Sciatic nerve (tissue), 2 donors: ENCODE measurements around the gene MYEOV. TPM values are rescaled to one million over a fixed set of nuclear protein-coding genes. Genes with fewer than 3 reads are reported as not detected.
A peak's percentile ranks its signal among the peaks of the same experiment; 100 is the strongest.

Source experiments
- ATAC-seq: fragments of 200-7000 bp; cut with Tn5 transposase; one replicate; pipeline ENCODE4 v1.9.1; 2020; ENCODE audit warnings: mild to moderate bottlenecking, moderate library complexity
- DNase-seq: peaks from one replicate; pipeline ENCODE4 v3.0.0-alpha.2; 2020; ENCODE audit warnings: low spot score
- intact Hi-C: fragments of 100-400 bp; cut with DNase I; formaldehyde crosslinking; loops from one replicate; pipeline ENCODE4 v1.14.2; 2022
- total RNA-seq: library from RNA; stranded (reverse); fragmentation: NEBNext Ultra II Directional; extraction: Animal tissue kit (Norgen Biotek cat#: 25700); gene quantifications from one replicate; pipeline ENCODE4 v1.2.1, GENCODE V29; 2021
- donor health status: DM: no; HTN: no; CAD: no.
- donor health status: DM: no; HTN: no; CAD: no.

Gene MYEOV
- total RNA-seq, 1 donor from 2014 or later: 1.2 TPM

DNA sequence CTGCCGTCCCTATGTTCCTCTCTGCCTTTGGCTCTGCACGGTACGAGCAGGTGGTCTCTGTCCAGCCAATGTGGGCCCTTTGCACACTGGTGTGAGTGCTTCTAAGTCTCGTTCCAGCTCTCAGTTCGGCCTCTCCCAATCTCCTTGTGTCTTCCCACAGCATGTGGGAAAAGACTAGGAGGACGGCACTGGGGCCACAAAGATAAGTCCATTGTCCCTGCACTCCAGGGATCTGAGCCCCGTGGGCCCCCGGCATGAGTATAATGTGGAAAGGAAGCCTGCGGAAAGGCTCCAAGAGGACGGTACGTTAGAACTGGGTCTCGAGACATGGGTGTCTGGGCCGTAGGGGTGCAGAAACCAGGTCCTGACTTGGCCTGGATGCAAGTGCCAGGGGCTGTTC, 16.4 kb downstream of the MYEOV start:
- intact Hi-C loops: no loop called here
- DNase-seq (no peak), ATAC-seq (no peak)

DNA sequence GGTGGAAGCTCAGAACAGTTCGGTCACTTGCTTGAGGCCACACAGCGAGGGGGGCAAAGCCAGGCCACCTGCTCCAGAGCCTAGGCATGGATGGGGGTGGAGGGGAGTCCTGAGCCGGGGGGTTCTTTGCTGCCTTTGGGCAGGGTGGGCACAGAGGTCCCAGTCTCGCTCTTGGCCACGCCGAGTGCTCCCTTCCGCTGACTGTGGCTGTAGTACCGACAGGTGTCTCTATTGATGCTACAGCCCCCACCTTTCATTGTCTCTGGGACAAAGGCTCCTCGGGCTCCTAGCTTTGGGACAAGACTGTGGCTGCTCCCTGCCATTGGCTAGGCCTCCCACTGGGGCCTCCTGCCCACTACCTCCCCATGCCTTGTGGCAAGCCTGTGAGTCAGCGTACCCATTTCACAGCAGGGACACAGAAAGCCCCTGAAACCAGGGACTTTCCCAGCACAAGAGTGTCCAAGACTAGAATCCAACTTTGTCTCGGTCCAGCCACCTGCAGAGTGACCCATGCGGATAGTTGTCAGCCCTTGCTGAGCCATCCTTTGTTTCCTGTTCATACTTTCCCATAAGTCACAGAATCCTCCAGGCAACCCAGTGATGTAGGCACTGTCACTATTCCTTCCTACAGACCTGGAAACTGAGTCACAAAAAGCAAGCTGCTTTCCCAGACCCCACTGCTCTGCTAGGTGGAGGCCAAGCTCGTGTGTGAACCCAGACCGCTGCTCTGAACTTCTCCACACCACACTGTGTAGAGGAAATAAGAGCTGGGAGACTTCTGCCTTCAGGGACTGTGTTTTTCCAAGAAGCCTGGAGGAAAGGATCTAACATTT, 17.2 kb downstream of the MYEOV start:
- ATAC-seq: no peak
- intact Hi-C loops: no loop called here
- DNase-seq: no peak

DNA sequence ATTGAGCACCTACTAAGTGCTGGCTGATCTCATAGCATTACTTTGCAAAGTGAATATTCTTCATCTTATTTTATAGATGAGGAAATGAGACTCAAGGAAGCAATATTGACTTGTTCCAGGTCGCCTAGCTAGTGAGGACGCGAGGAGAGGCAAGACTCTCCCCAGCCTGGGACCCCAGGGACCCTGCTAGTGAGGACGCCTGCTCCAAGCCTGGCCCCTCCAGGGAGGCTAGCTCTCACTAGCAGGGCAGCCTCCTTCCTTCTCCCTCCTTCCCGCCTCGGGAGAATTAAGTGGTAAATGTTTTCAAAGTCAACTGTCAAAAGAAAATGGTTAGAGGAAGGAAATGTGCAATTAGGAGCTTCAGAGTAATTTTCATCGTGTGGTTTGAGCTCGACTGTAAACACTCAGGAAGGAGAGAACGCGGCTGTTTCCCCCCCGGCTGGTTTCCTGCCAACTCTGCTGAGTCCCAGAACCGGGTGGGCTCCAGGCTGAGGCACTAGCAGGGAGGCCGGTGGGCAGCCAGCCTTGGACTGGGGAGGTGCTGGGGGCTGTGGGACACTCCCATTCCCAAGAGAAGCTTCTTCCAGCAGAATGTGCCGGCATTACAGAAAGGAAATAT, 17.9 kb downstream of the MYEOV start:
- DNase-seq (no peak), ATAC-seq (no peak)
- intact Hi-C loops: no loop called here

DNA sequence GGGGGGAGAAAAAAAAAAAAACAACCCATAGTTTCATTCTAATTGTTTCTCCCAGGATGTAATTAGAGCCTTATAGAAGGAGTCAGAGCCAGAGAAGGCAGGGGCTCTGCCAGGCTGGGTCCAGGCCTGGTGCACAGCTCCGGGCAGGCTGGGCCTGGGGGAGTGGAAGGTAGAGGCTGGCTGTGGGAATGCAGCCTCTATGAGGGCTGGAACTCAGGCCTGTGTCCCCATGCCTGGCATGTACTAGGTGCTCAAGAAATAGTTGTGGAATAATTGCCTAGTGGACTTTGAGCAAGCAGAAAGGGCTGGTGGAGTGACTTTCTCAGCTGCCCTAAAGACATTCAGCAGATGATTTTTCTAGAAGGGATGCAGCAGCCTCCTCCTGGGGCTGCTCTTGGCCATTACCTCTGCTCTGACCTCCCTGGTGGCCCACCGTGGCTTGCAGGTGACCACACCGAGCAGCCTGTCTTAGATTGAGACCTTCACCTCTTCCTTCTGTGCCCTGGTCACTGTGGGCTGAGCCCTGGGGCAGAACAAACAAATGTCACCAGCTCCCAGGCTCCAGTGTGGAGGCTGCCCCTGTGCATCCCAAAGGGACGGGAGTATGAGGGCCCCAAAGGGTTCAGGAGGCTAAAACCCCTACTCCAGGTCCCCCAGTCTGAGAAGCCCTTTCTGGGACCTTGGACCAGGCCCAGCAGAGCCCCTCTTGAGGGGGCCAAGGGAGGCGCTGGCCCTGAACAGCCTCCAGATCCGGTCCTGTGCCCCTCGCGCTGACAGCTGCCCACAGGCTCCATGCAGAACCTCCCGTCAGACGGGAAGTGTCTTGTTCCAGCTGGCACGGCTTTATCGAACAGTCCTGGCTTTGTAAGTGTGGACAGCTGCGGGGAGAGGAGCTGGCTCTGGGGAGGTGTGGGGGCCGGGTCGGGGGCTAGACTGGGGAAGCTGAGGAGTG, 18.8 kb downstream of the MYEOV start:
- peak; percentile 62 for ATAC-seq
- intact Hi-C loops: no loop called here

DNA sequence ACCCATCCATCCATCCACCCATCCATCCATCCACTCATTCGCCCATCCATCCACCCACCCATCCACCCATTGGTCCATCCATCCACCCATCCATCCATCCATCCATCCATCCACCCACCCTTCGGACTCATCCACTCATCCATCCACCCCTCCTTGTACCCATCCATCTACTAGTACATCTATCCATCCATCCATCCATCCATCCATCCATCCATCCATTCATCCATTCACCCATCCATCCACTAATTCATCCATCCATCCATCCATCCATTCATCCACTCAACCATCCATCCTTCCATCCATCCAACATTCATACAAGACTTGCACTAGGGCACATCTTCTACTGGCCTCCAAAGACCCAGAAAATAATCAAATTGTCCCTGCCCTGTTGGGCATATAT, 20.0 kb downstream of the MYEOV start:
- ATAC-seq (no peak), DNase-seq (no peak)
- intact Hi-C loops: no loop called here

More for the DNA sequence above, 18.8 kb downstream of the MYEOV start:
- no peak for DNase-seq

DNA sequence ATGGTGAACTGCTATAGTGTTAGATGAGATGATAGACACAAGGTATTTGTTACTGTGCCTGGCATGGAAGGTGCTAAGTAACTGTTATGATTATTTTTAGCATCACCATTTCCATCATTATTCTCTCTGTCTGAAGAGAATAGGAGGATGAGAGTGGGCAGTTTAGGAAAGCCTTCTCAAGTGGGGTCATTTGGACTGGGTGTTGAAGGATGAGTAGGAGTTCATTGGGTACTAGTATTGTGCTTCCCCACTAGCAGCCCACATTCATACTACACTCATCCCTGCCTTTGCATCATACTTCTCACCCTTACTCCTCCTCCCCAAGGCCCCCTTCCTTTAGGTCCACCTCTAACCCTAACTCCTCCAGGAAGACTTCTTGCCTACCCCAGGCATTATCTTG, 20.6 kb downstream of the MYEOV start:
- no peak for ATAC-seq
- no peak for DNase-seq
- intact Hi-C loops: no loop called here

DNA sequence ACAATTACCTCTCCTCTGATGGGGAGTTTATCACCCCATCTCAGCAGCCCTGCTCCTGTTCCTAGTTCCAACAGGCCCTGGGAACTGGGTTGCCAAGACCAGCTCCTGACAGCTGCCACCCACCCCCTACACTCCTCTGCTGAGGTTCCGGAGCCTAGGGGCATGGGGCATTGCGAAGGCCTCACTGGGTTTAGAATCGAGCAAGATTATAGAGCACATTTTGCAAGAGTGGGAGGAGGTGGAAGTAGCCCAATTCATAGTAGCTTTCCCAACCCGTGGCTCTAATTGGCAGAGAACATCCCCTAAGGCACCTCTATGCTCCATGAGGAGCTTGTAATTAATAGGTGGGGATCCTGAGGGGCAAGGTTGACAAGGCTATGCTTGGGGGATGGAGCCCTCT, 23.0 kb downstream of the MYEOV start:
- ATAC-seq: no peak
- intact Hi-C loops: no loop called here
- DNase-seq: no peak

DNA sequence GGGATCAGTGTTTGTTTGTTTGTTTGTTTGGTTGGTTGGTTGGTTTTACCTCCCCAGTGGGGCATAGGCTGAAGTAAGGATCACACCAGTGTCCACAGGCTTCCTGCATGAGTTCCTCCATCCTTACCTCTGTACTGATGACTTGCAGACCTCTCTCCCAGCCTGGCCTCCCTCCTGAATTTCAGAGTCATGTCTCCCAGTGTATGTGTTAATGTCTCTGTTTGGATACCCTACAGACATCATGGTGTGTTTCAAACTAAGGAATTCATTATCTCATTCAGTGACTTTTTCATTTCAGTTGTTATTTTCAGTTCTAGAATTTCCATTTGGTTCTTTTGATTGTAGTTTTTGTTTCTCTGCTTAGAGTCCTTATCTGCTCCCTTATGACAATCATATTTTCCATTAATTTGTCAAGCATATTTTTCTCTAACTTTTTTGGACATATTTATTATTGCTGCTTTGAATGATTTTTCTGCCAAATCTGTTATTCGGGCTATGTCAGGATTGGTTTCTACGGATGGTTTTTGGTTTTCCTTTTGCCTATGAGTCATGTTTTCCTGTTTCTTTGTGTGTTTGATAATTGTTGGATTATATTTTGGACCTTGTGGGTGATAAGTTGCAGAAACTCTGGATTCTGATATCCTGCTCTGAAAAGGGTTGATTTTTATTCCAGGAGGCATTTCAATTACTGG, 23.6 kb downstream of the MYEOV start:
- intact Hi-C loops: no loop called here
- ATAC-seq: no peak
- DNase-seq: no peak

DNA sequence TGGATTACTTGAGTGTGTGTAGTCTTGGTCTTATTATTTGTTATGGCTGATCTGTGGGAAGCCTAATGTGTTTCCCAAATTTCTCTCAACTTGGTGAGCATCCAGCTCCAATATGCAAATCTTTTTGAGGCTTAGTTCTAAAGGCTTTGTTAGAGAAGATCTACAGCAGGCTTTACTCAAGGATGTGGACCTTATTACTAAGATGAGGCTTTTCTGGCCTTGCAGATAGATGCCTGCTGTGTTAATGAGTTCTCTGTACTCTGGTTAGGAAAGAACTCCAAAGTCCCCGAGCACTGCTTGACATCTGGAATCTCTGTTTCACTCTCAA, 24.1 kb downstream of the MYEOV start:
- DNase-seq (no peak), ATAC-seq (no peak)
- intact Hi-C loops: no loop called here

DNA sequence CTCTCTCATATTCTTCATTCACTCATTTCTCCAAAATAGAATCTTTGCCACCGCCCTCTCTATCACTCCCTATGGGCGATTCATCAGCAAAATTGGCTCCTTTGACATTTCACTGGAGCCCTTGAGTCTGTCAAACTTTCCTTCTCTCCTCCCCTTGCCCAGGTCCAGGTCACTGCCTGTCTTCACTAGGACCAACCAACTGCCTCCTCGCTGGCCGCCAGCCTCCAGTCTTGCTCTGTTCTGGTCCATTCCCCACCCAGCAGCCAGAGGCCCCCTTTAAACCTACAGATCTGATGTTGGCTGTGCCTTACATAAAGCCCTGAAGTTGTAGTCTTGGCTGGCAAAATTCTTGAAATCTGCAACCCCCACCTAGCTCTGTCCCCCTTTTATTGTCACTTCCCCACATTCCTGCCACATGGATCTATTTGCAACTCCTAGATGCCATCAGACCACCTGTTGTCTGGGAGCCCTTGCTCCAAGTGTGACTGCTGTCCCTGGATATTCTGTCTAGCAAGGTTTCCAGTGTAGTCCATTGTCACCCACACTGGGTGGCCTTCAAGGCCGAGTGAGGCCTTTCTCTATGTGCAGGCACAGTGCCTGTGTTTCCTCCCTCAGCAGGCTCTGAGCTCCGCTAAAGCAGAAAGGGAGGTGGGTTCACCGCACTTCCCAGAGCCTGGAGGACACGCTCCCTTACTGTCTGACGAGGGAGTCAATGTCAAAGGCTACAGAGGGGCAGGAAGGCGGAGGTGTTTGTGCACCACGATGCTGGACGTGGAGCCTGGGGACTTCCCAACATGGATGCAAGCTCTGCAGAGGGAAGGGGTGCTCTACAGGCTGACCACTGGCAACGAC, 25.5 kb downstream of the MYEOV start:
- DNase-seq (no peak), ATAC-seq (no peak)
- intact Hi-C loops: no loop called here

DNA sequence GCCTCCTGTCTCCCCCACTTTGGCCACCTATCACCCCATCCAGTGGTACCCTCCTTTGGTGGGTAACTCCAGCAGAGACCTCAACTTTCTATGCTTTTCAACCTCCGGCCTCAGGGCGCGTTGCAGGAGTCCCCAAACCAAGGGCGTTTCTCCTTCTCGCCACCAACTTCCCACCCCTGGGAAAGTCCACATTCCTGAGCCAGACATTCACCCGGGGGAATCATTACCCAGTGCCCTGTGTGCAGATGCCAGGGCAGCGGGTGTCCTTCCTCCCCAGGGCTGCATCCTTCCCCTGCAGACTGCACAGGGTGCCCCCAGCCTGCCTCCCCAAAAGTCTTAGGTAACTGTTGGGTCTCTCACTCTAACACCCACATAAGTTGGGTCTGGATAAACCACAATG, 26.4 kb downstream of the MYEOV start:
- DNase-seq (no peak), ATAC-seq (no peak)
- intact Hi-C loops: no loop called here

DNA sequence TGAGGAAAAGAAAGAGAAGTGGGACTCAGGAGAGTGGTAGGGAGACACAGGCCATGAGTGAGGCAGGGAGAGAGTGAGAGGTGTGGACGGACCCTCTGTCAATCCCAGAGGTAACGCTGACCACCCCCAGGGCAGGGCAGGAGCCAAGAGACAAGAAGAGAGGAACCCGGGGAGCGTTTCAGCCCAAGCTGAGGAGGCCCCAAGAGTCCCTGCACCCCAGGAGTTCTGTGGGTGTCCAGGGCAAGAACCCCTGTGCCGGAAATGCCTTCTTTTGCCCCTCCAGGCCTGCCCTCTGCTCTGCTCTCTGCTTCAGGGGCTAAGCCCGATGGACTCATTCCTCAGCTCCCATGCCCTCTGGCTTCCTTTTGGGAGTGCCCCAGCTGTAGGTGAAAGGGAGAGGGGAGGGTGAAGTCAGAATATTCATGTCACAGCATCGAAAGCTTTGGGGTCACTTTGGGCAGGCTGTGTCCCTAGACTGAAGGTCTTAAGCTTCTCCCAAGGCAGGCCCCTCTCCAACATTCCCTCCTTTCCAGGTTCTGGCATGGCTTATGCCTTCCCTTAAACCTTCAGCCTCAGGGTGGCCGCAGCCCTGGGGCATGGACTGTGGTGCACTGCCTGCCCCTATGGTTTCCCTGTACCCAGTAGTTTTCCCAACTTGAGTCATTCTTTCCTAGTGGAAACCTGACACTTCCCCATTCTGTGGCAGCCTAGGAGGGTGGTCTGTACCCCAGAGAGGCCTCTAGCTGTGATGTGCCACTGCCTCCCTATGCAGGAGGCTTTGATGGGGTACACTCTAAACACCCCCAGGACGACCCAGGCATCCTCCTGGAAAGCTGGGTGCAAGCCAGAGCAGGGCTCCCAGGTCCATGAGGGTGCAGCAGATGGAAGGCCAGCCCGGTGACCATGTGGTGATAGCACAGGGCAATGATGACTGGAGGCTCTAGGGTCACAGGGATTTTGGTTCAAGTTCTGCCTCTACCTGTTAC, 27.1 kb downstream of the MYEOV start:
- intact Hi-C loops: no loop called here
- DNase-seq: no peak
- no peak for ATAC-seq

DNA sequence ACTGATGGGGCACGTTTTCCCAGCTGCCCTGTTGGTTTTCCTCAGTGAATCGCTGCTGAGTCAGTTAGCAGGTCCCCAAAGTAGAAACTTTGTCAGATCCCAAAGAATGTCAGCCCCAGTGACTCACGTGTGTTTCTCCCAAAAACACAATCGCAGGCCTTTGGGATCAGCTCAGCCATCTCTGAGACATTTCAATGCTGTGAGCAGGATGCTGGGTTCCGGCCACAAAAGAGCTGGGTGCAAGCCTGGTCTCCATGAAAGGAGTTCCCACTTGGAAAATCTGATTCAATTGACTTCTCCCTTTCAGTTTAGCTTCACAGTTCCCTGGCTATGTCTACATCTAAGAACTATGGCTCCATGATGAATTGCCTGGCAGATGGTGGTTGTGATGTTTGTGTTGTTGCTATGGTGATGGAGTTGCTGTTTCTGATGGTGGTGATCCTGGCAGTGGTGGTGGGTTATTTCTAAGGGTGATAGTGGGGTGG, 28.0 kb downstream of the MYEOV start:
- DNase-seq (no peak), ATAC-seq (no peak)
- intact Hi-C loops: no loop called here

DNA sequence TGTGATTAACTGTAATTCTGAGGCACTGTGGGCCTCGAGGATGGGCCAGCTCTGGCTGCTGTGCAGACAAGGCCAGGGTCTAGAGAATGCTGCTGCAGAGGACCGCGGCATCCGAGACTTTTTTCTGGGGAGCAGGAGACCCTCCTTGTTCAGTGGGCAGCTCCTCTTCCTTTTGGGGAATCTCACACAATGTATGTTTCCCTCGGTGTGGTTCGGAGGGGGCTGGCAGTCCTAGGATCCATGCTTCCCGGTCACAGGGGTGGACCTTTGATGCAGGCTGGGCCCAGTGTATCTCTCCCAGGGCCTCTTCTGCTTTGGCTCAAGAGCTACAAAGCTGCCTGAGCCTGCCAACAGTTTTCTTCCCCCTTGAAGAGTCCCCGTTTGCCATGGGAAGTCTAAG, 31.5 kb downstream of the MYEOV start:
- intact Hi-C loops: no loop called here
- peak; percentile 33 for DNase-seq
- no peak for ATAC-seq

DNA sequence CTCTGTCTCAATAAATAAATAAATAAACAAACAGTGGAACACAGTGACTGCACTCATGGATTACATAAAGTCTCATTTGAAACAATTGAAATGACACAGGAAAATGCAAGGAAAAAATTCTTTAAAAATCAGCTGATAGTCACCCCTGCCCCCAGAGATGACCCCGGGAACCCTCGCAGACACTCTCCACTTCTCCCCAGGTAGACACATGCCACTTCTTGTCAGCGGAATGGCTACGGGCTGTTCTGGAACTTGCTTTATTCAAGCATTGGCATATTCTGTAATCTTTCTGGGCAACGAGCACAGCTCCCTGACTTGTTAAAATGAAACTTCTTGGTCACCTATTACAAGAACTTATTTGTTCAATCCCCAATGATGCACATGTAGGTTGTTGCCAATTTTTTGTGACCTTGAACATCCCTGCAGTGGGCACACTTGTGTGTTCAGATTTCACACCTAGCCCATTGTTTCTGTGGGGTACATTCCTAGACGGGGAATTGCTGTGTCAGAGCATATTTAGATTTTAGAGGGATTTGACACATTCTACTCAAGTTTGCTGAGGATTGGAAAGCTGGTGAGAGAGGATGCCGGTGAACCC, 32.8 kb downstream of the MYEOV start:
- ATAC-seq: no peak
- intact Hi-C loops: no loop called here
- DNase-seq: peak; percentile 17

DNA sequence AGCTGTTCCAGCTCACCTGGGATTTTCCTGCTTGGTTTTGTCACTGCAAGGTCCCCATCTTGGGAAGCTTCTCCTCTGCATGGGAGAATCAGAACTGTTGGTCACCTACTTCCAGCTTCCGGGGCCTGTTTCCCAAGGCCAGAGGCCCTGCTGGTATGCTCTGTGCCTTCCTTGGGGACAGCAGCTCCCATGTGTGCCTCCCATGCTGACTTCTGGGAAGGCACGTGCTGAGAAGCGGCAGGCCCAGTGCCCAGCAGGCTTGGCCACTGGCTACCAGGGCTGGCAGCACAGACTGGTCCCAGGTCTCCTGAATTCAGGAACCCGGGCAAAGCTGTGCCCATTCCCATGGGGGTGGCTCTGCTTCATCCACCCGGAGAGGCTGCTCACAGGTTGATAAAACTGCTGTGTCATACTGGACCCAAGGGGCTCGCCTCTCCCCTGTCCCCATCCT, 33.8 kb downstream of the MYEOV start:
- ATAC-seq: peak; percentile 30
- DNase-seq: peak; percentile 44
- intact Hi-C loops: no loop called here

DNA sequence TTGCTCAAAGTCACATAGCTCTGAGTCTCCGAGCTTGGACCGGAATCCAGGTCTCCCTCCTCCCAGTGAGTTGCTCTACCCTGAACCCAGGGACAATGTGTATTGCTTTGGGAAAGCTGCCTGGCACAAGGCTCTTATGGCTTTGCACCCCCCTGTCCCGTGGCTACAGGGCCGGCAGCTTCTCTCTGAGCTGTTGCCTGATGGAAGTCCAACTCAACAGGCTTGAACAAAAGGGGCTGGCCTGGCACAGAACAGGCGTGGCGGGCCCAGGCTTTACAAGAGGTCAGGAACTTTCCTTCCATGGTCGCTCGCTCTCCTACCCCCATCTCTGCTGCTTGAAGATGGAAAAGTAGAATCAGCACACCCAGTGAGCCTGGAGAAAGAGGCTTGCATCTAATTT, 34.3 kb downstream of the MYEOV start:
- ATAC-seq (no peak), DNase-seq (peak; percentile 38)
- intact Hi-C loops: no loop called here
